GM10248 (cell line): ENCODE measurements around the gene PRDM2.

ENCODE experiments used
- CTCF ChIA-PET: fragments of 300-600 bp; sonication (Branson Sonifier 250); formaldehyde crosslinking; extraction: SDS; loops from one replicate; lab custom pipeline; 2021; ENCODE audit warnings: antibody characterized with exemption; lab: Yijun Ruan, JAX
- POLR2A ChIA-PET: fragments of 350-650 bp; sonication (Branson Sonifier 250); formaldehyde crosslinking; extraction: SDS; loops from one replicate; lab custom pipeline; 2020; ENCODE audit warnings: antibody characterized with exemption; lab: Yijun Ruan, JAX
- DNase-seq: peaks from one replicate; pipeline ENCODE4 v3.0.0; 2012; ENCODE audit errors: extremely low spot score
- TF ChIP-seq, protein P1 (sequence below): IDR thresholded peaks from 2 replicates; pipeline ENCODE4 v1.5.1; 2012; ENCODE audit warnings: mild to moderate bottlenecking, low read depth; ENCODE audit errors: extremely low read depth, missing control alignments, control extremely low read depth

The PRDM2 gene

GRCh38 chr1:13760340-13760739 is 60.4 kb downstream of the PRDM2 start:
- ChIA-PET CTCF (interaction anchor here (1.0 to 1.4 kb wide), 2 partner anchors 11 to 61 kb away, joined by 3 read pairs; no protein-coding TSS in a partner anchor), POLR2A (interaction anchor here (2.8 kb wide), 1 partner anchor 11 kb away, joined by 7 read pairs; no protein-coding TSS in a partner anchor)
- no peak for DNase-seq
- TF ChIP-seq, protein P1, sequence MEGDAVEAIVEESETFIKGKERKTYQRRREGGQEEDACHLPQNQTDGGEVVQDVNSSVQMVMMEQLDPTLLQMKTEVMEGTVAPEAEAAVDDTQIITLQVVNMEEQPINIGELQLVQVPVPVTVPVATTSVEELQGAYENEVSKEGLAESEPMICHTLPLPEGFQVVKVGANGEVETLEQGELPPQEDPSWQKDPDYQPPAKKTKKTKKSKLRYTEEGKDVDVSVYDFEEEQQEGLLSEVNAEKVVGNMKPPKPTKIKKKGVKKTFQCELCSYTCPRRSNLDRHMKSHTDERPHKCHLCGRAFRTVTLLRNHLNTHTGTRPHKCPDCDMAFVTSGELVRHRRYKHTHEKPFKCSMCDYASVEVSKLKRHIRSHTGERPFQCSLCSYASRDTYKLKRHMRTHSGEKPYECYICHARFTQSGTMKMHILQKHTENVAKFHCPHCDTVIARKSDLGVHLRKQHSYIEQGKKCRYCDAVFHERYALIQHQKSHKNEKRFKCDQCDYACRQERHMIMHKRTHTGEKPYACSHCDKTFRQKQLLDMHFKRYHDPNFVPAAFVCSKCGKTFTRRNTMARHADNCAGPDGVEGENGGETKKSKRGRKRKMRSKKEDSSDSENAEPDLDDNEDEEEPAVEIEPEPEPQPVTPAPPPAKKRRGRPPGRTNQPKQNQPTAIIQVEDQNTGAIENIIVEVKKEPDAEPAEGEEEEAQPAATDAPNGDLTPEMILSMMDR, result no peak

DNA sequence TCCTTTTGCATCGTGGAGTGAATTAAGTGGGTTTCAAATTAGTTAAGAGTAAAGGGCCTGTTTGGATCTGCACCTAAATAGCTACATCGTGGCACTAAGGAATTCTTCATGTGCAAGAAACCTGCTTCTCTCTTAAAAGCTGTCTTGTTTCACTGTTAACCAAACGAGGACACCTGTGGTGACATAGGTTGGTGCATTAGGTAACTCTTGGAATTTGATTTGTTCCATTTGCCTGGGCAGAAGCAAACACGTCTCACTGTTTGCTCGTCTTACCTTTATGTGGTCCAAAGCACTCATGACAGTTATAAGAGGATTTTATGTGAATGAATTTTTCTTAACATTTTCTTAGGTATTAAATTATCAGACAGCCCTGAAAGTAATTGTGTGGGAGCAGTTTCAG is 60.9 kb downstream of the PRDM2 start:
- no peak for DNase-seq
- CTCF ChIA-PET, result interaction anchor here (1.4 to 1.5 kb wide), 2 partner anchors 8 to 61 kb away, joined by 3 to 4 read pairs; no protein-coding TSS in a partner anchor
- TF ChIP-seq, protein P1, result no peak
- POLR2A ChIA-PET, result interaction anchor here (2.8 kb wide), 1 partner anchor 12 kb away, joined by 7 read pairs; no protein-coding TSS in a partner anchor

GRCh38 chr1:13761883-13762282 is 61.9 kb downstream of the PRDM2 start:
- TF ChIP-seq, protein P1, result no peak
- no peak for DNase-seq
- POLR2A ChIA-PET, result interaction anchor here (1.3 to 2.8 kb wide), 2 partner anchors 10 to 13 kb away, joined by 4 to 7 read pairs; no protein-coding TSS in a partner anchor
- CTCF ChIA-PET, result interaction anchor here (1.5 to 1.6 kb wide), 2 partner anchors 9 to 96 kb away, joined by 4 to 7 read pairs; no protein-coding TSS in a partner anchor

DNA sequence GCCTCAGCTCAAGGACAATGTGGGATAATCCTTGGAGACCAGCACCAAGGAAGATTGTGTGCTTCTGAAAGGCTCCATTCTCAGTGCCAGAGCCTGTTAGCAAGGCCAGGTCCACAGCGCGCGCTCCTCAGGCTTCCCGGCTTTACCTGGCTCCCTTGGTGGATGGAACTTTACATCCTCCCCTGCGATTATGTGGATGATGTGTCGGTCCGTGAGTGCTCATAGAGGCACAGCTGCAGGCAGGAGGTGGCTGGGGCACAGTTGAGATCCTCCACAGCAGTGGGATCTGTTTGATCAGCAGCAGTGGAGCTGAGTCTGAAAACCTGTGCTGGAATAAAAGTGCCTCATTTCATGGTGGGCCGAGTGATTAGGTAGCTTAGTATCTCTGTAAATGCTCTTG is 62.7 kb downstream of the PRDM2 start:
- no peak for DNase-seq
- ChIA-PET POLR2A (interaction anchor here (1.3 to 2.8 kb wide), 2 partner anchors 11 to 14 kb away, joined by 4 to 7 read pairs; no protein-coding TSS in a partner anchor), CTCF (interaction anchor here (1.5 to 1.6 kb wide), 2 partner anchors 10 to 97 kb away, joined by 4 to 7 read pairs; no protein-coding TSS in a partner anchor)
- TF ChIP-seq, protein P1, result no peak

GRCh38 chr1:13763222-13763621 is 63.2 kb downstream of the PRDM2 start:
- POLR2A ChIA-PET, result interaction anchor here (1.3 kb wide), 1 partner anchor 11 kb away, joined by 4 read pairs; no protein-coding TSS in a partner anchor
- CTCF ChIA-PET, result interaction anchor here (1.6 kb wide), 1 partner anchor 97 kb away, joined by 7 read pairs; no protein-coding TSS in a partner anchor
- DNase-seq, result no peak
- TF ChIP-seq, protein P1, result no peak

DNA sequence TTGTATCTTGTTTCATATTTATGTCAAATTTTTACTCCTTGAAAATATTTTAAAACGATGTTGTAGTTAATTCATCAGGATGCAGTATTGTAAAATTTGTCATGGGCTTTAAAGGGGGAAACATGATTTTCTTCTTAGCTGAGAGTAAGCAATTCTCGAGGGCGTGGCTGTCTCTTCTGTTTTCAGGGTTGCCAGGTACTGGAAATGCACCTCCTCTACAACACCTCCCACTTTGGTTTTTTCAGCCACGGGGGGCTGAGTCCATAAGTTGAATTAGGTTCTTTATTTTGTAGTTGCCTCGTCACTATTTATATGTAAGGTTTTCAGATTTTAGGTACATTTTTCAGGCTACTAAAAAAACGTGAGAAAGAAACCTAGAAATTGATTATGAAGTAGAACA is 64.0 kb downstream of the PRDM2 start:
- POLR2A ChIA-PET, result no interaction called here

More for the DNA sequence above, 64.0 kb downstream of the PRDM2 start:
- no peak for DNase-seq
- TF ChIP-seq, protein P1, result no peak
- CTCF ChIA-PET, result no interaction called here
